IMR-90 (cell line): ENCODE results near the gene MRTFA. TPM values are rescaled to one million over a fixed set of nuclear protein-coding genes. Genes with fewer than 3 reads are reported as not detected.

Source experiments
- ATAC-seq: fragments of 200-7000 bp; cut with Tn5 transposase; 2 replicates; pipeline ENCODE4 v1.9.1; 2020; ENCODE audit warnings: low read depth, mild to moderate bottlenecking, moderate library complexity
- BruUV-seq: library from RNA; stranded (reverse); fragments of 400-500 nt; replicated peaks from 2 replicates; lab custom pipeline; 2021; lab: Mats Ljungman, UMichigan
- CTCF ChIA-PET: fragments of 300-600 bp; formaldehyde crosslinking; extraction: SDS; loops from one replicate; lab custom pipeline; 2021; ENCODE audit warnings: antibody characterized with exemption; lab: Yijun Ruan, JAX
- POLR2A ChIA-PET: fragments of 300-600 bp; sonication (Branson Sonifier 250); formaldehyde crosslinking; loops from one replicate; lab custom pipeline; 2022; ENCODE audit warnings: antibody characterized with exemption; ENCODE audit not compliant: unreplicated experiment; lab: Charles Lee
- DNase-seq: peaks from one replicate; pipeline ENCODE4 v3.0.0; 2013
- H2AFZ ChIP-seq: replicated peaks from 2 replicates; pipeline ENCODE3; 2013; ENCODE audit warnings: low read length, mild to moderate bottlenecking; ENCODE audit not compliant: poor library complexity
- H2AK5ac ChIP-seq: 2 replicates; pipeline ENCODE4 v1.6.1; 2013; ENCODE audit warnings: low read depth, low read length, inconsistent platforms
- H2AK9ac ChIP-seq: replicated peaks from 2 replicates; pipeline ENCODE3; 2013; ENCODE audit warnings: mild to moderate bottlenecking, low read depth, low read length, moderate library complexity; ENCODE audit not compliant: poor library complexity
- H2BK120ac ChIP-seq: 2 replicates; pipeline ENCODE4 v1.6.1; 2013; ENCODE audit warnings: low read depth, low read length, inconsistent platforms
- H2BK15ac ChIP-seq: 3 replicates; pipeline ENCODE4 v1.6.1; 2013; ENCODE audit warnings: low read depth, low read length, inconsistent platforms
- H2BK20ac ChIP-seq: 2 replicates; pipeline ENCODE4 v1.6.1; 2013; ENCODE audit warnings: low read depth, mild to moderate bottlenecking, inconsistent platforms, low read length, moderate library complexity
- H2BK5ac ChIP-seq: 2 replicates; pipeline ENCODE4 v1.6.1; 2013; ENCODE audit warnings: mild to moderate bottlenecking, low read depth, low read length, inconsistent platforms; ENCODE audit not compliant: poor library complexity, severe bottlenecking
- H3K14ac ChIP-seq: replicated peaks from 2 replicates; pipeline ENCODE4 v1.6.1; 2013; ENCODE audit warnings: low read depth, low read length, inconsistent platforms
- H3K18ac ChIP-seq: 2 replicates; pipeline ENCODE4 v1.6.1; 2013; ENCODE audit warnings: low read depth, low read length, control low read depth
- H3K23ac ChIP-seq: 2 replicates; pipeline ENCODE4 v1.6.1; 2013; ENCODE audit warnings: low read depth, low read length, inconsistent platforms
- H3K27ac ChIP-seq: 2 replicates; pipeline ENCODE4 v1.5.1; 2013; ENCODE audit warnings: mild to moderate bottlenecking, control low read depth, low read length; ENCODE audit not compliant: insufficient read depth
- H3K27me3 ChIP-seq: 2 replicates; pipeline ENCODE4 v1.6.1; 2013; ENCODE audit warnings: low read length; ENCODE audit not compliant: control insufficient read depth, insufficient read depth
- H3K36me3 ChIP-seq: 2 replicates; pipeline ENCODE4 v1.6.1; 2013; ENCODE audit warnings: low read length, mixed read lengths; ENCODE audit not compliant: control insufficient read depth, insufficient read depth
- H3K4ac ChIP-seq: 2 replicates; pipeline ENCODE4 v1.6.1; 2013; ENCODE audit warnings: low read depth, low read length, inconsistent platforms
- H3K4me1 ChIP-seq: 2 replicates; pipeline ENCODE4 v1.6.1; 2013; ENCODE audit warnings: low read length, mixed read lengths; ENCODE audit not compliant: control insufficient read depth, insufficient read depth
- H3K4me2 ChIP-seq: 2 replicates; pipeline ENCODE4 v1.6.1; 2013; ENCODE audit warnings: low read depth, mild to moderate bottlenecking, control low read depth, low read length, moderate library complexity
- H3K4me3 ChIP-seq: 2 replicates; pipeline ENCODE4 v1.5.1; 2013; ENCODE audit warnings: low read depth, mild to moderate bottlenecking, control low read depth, low read length, moderate library complexity; ENCODE audit not compliant: insufficient read depth
- H3K56ac ChIP-seq: 2 replicates; pipeline ENCODE4 v1.6.1; 2013; ENCODE audit warnings: low read length, inconsistent platforms; ENCODE audit not compliant: insufficient read depth; ENCODE audit errors: extremely low read depth
- H3K79me1 ChIP-seq, 2 experiments: 2 replicates each; pipeline ENCODE4 v1.6.1; 2013; ENCODE audit warnings: low read length in 2 of 2, inconsistent platforms in 1 of 2, low read depth in 1 of 2
- H3K9ac ChIP-seq: 2 replicates; pipeline ENCODE4 v1.6.1; 2013; ENCODE audit warnings: low read depth, low read length, control low read depth
- H3K9me1 ChIP-seq: 2 replicates; pipeline ENCODE4 v1.6.1; 2013; ENCODE audit warnings: low read length, inconsistent platforms; ENCODE audit not compliant: insufficient read depth
- H3K9me3 ChIP-seq: 2 replicates; pipeline ENCODE4 v1.6.1; 2013; ENCODE audit warnings: low read length; ENCODE audit not compliant: control insufficient read depth, insufficient read depth
- H4K20me1 ChIP-seq: 2 replicates; pipeline ENCODE4 v1.6.1; 2013; ENCODE audit warnings: low read length, inconsistent platforms; ENCODE audit not compliant: insufficient read depth
- H4K5ac ChIP-seq: 2 replicates; pipeline ENCODE4 v1.6.1; 2013; ENCODE audit warnings: mild to moderate bottlenecking, low read depth, low read length, control low read depth
- H4K8ac ChIP-seq, 2 experiments: 2 replicates each; pipeline ENCODE4 v1.6.1; 2013; ENCODE audit warnings: low read depth in 2 of 2, low read length in 2 of 2, control low read depth in 1 of 2, inconsistent platforms in 1 of 2
- H4K91ac ChIP-seq: 2 replicates; pipeline ENCODE4 v1.6.1; 2013; ENCODE audit warnings: low read depth, low read length, inconsistent platforms; ENCODE audit not compliant: insufficient read depth
- MAFK ChIP-seq: IDR thresholded peaks from 2 replicates; pipeline ENCODE4 v1.6.1; 2012; ENCODE audit warnings: low read depth, low read length, improper control_type of control experiment
- RFX5 ChIP-seq: IDR thresholded peaks from 2 replicates; pipeline ENCODE4 v1.8.0; 2012; ENCODE audit warnings: low read depth, mild to moderate bottlenecking, low read length, moderate library complexity
- SMC3 ChIP-seq: fragments of 150-350 bp; IDR thresholded peaks from 2 replicates; pipeline ENCODE4 v1.6.1; 2016; ENCODE audit warnings: low read depth, mild to moderate bottlenecking, antibody characterized with exemption, low read length, moderate library complexity
- WGBS, 2 experiments: methylation state at CpG; one replicate each; pipeline versions ENCODE4 v1.1.5 to v1.1.7; 2013; ENCODE audit warnings: missing lambda C conversion rate in 2 of 2; ENCODE audit not compliant: insufficient read length in 1 of 2; ENCODE audit errors: extremely low coverage in 2 of 2; 5-methylcytosine and 5-hydroxymethylcytosine counted together
- dilution Hi-C: fragments of 300-500 bp; cut with HindIII; formaldehyde crosslinking; loops from one replicate; pipeline ENCODE4 v1.14.3; 2018; ENCODE audit warnings: low sequenced_read_pairs; ENCODE audit not compliant: unreplicated experiment
- in situ Hi-C: fragments of 300-500 bp; cut with MboI; formaldehyde crosslinking; loops from 3 replicates; pipeline ENCODE4 v1.14.3; 2019; ENCODE audit warnings: low sequenced_read_pairs, inconsistent platforms, mixed read lengths
- intact Hi-C: fragments of 100-400 bp; cut with micrococcal nuclease; formaldehyde crosslinking; loops from 2 replicates; pipeline ENCODE4 v1.10.0; 2022
- polyA plus RNA-seq, 3 experiments: library from polyadenylated mRNA; depleted of rRNA; stranded (reverse); fragments of >200 nt; gene quantifications; 2 replicates each; pipeline ENCODE4 v1.2.3, GENCODE V29; 2012; ENCODE audit warnings: low replicate concordance in 1 of 3
- total RNA-seq: library from RNA; depleted of rRNA; stranded (reverse); fragments of >200 nt; gene quantifications from 2 replicates; pipeline ENCODE4 v1.2.3, GENCODE V29; 2012

The MRTFA gene
- total and polyA plus RNA-seq, 2 of the 4 experiments (the other 2 are of a cell fraction) = 12.5 to 17.2 TPM

DNA sequence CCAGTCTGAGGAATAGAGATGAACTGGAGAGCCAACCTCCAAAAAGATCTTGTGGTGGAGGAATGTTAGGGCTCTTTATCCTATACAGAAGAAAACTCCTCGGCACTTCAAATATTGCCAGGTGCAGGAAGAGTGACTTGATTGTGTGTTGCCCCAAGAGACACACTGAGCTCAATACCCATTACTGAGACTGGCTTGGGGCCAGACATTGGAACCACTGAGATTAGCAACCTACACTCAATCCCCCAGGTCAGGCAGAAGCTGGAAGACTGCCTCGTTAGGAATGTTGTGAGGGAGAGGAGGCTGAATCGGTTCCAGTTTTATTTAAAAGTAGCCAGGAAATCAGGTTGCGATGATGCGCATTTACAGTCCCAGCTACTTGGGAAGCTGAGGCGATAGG is 268.5 kb downstream of the MRTFA start:
- BruUV-seq = no TSS peak
- intact Hi-C loops (no loop called here), dilution Hi-C loops (no loop called here), in situ Hi-C loops (no loop called here)
- Histone ChIP-seq H4K91ac (no peak overlapping the region), H3K4me1 (no peaks in the 10 kb centered on the region), H3K36me3 (peaks cover 33% of the 10 kb centered on the region), H3K9ac (no peak overlapping the region), H2AK5ac (no peak overlapping the region), H3K4me3 (no peak overlapping the region), H4K20me1 (peaks cover 3% of the 10 kb centered on the region; the same call in 1 of the 2 replicates), H3K9me3 (no peaks in the 10 kb centered on the region), H4K8ac (no peak overlapping the region), H2AK9ac (no peak overlapping the region), H3K4ac (no peak overlapping the region), H3K9me1 (peaks cover 11% of the 10 kb centered on the region), H3K18ac (no peak overlapping the region), H3K4me2 (no peak overlapping the region), H3K27ac (no peak overlapping the region), H4K5ac (no peak overlapping the region), H2AFZ (no peak overlapping the region), H2BK5ac (no peak overlapping the region), H3K27me3 (no peaks in the 10 kb centered on the region), H3K79me1 (peaks cover 11 to 26% of the 10 kb centered on the region in 2 experiments), H2BK15ac (no peak overlapping the region), H2BK20ac (no peak overlapping the region), H2BK120ac (no peak overlapping the region), H3K14ac (no peak overlapping the region), H3K23ac (no peak overlapping the region), H3K56ac (no peak overlapping the region)
- ChIA-PET POLR2A (no interaction called here), CTCF (no interaction called here)
- WGBS, 2 experiments = 100% methylated on average over 4 of the region's 6 CpGs; no CpG with 5 or more reads in 1 of the 2 experiments
- no peak for DNase-seq
- TF ChIP-seq SMC3 = no peak
- no peak for TF ChIP-seq RFX5
- TF ChIP-seq MAFK = no peak
- no peak for ATAC-seq
